Measurements from ENCODE around the gene PLCH2. TPM values are rescaled to one million over a fixed set of nuclear protein-coding genes. Genes with fewer than 3 reads are reported as not detected.

Gene PLCH2
- total and polyA plus RNA-seq, 9 of the 15 experiments (the other 6 are each of a cell fraction or from before 2014, with no cell fraction given) = 0.16 TPM; not detected in 8

DNA sequence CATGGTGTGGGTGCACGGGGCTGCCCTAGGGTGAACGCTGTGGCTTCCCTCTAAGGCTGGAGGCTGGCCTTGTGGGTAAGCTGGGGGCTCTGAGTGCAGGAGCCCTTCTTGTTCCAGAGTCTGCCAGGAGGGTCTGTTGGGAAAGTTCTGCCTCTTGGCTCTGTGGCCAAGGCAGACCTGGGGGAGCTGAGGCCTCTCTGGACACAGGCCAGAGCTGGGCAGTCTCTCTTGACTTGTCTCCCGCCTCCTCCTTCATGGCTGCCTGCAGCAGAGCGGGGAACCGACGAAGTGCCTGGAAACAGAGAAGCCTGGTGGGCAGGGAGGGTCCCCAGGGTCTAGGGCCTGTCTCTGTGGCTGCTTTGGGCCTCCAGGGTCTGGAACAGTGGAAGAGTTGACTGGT, 33.4 kb upstream of the PLCH2 start:
- DNase-seq (ENCODE audit: extremely low read depth in 1 of 4, low spot score in 3 of 4) (no peak), ATAC-seq (no peak), FAIRE-seq (no peak)
- Histone ChIP-seq H3K4me3 (no peak overlapping the region), H3K9ac (ENCODE audit: insufficient read depth in 1 of 2, low read depth in 2 of 2, low read length in 2 of 2) (no peak overlapping the region), H3K27me3 (ENCODE audit: control insufficient read depth in 2 of 2, insufficient read depth in 2 of 2, low read length in 2 of 2) (peaks cover 27 to 88% of the 10 kb centered on the region in 2 experiments), H3K79me2 (ENCODE audit: control insufficient read depth, insufficient read depth, low read length) (no peaks in the 10 kb centered on the region), H3K36me3 (ENCODE audit: control insufficient read depth, insufficient read depth, low read length) (no peaks in the 10 kb centered on the region), H3K9me1 (ENCODE audit: control insufficient read depth, insufficient read depth, low read length) (no peaks in the 10 kb centered on the region), H3K4me2 (ENCODE audit: insufficient read depth, low read length) (no peak overlapping the region), H3K4me1 (replicated peaks in 1 of 2; ENCODE audit: control insufficient read depth in 2 of 2, insufficient read depth in 2 of 2, low read length in 2 of 2) (peaks cover 0 to 43% of the 10 kb centered on the region in 2 experiments; a peak in 3 of 5 replicates), H4K20me1 (replicated peaks; ENCODE audit: control insufficient read depth, insufficient read depth, low read length) (peaks cover 9% of the 10 kb centered on the region; the same call in 1 of the 2 replicates), H3K27ac (ENCODE audit: extremely low read depth, low read depth, low read length) (no peak overlapping the region), H3K9me3 (replicated peaks; ENCODE audit: control insufficient read depth, insufficient read depth, low read depth, low read length) (no peaks in the 10 kb centered on the region), H2AFZ (ENCODE audit: low read depth, low read length) (no peak overlapping the region)
- in situ Hi-C loops (cut with MboI) (no loop called here), intact Hi-C loops (cut with micrococcal nuclease) (no loop called here)
- CTCF ChIA-PET (ENCODE audit: low intra/inter-chr PET ratio) = no interaction called here
- TF ChIP-seq ZKSCAN3 (CRISPR knock-in tag; IDR thresholded peaks at IDR 0.05) (no peak), ZNF165 (CRISPR knock-in tag; IDR thresholded peaks at IDR 0.05; ENCODE audit: borderline replicate concordance) (no peak), ZNF3 (CRISPR knock-in tag; IDR thresholded peaks at IDR 0.05) (no peak), SRSF3 (IDR thresholded peaks at IDR 0.05; ENCODE audit: insufficient read depth, low read length) (no peak), DMBX1 (CRISPR knock-in tag; IDR thresholded peaks at IDR 0.05; ENCODE audit: borderline replicate concordance) (no peak), GABPB1 (CRISPR knock-in tag; IDR thresholded peaks at IDR 0.05) (no peak), SMARCA5 (IDR thresholded peaks at IDR 0.05) (no peak), PTBP1 (IDR thresholded peaks at IDR 0.05; ENCODE audit: low read depth, low read length) (no peak), CC2D1A (IDR thresholded peaks at IDR 0.05) (no peak), ZNF584 (CRISPR knock-in tag; IDR thresholded peaks at IDR 0.05; ENCODE audit: low read depth) (no peak), STAG1 (CRISPR knock-in tag; IDR thresholded peaks at IDR 0.05; ENCODE audit: borderline replicate concordance) (no peak), SNIP1 (IDR thresholded peaks at IDR 0.05; ENCODE audit: low read depth) (no peak), ZNF445 (CRISPR knock-in tag; IDR thresholded peaks at IDR 0.05; ENCODE audit: low read depth) (no peak)
- TF ChIP-seq, protein P1, sequence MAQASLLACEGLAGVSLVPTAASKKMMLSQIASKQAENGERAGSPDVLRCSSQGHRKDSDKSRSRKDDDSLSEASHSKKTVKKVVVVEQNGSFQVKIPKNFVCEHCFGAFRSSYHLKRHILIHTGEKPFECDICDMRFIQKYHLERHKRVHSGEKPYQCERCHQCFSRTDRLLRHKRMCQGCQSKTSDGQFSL (CRISPR knock-in tag; IDR thresholded peaks at IDR 0.05) = no peak
- TF ChIP-seq, protein P1 (tag; IDR thresholded peaks at IDR 0.05) = no peak
- TF ChIP-seq, protein P2, sequence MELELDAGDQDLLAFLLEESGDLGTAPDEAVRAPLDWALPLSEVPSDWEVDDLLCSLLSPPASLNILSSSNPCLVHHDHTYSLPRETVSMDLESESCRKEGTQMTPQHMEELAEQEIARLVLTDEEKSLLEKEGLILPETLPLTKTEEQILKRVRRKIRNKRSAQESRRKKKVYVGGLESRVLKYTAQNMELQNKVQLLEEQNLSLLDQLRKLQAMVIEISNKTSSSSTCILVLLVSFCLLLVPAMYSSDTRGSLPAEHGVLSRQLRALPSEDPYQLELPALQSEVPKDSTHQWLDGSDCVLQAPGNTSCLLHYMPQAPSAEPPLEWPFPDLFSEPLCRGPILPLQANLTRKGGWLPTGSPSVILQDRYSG (tag; conservative IDR thresholded peaks at IDR 0.05; ENCODE audit: low read depth) = no peak
- TF ChIP-seq, protein P3, sequence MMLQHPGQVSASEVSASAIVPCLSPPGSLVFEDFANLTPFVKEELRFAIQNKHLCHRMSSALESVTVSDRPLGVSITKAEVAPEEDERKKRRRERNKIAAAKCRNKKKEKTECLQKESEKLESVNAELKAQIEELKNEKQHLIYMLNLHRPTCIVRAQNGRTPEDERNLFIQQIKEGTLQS (IDR thresholded peaks at IDR 0.05) = no peak
- TF ChIP-seq, protein P3 (CRISPR knock-in tag; conservative IDR thresholded peaks at IDR 0.05) = no peak
- TF ChIP-seq, protein P4, sequence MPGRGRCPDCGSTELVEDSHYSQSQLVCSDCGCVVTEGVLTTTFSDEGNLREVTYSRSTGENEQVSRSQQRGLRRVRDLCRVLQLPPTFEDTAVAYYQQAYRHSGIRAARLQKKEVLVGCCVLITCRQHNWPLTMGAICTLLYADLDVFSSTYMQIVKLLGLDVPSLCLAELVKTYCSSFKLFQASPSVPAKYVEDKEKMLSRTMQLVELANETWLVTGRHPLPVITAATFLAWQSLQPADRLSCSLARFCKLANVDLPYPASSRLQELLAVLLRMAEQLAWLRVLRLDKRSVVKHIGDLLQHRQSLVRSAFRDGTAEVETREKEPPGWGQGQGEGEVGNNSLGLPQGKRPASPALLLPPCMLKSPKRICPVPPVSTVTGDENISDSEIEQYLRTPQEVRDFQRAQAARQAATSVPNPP (IDR thresholded peaks at IDR 0.05; ENCODE audit: borderline replicate concordance, insufficient read depth, insufficient read length) = no peak
- WGBS (ENCODE audit: insufficient coverage, low coverage, missing lambda C conversion rate) = 1% methylated on average over 6 of the region's 6 CpGs
- POLR2A ChIA-PET = no interaction called here
- no TSS peak for BruUV-seq (replicated peaks)
